HCT116 (cell line): Measurements from ENCODE around the gene GMEB2. TPM values are rescaled to one million over a fixed set of nuclear protein-coding genes. Genes with fewer than 3 reads are reported as not detected.
A peak's percentile ranks its signal among the peaks of the same experiment; 100 is the strongest.

Experiments
- ATAC-seq: fragments of 200-7000 bp; cut with Tn5 transposase; 2 replicates; pipeline ENCODE4 v1.9.1; 2020; ENCODE audit warnings: mild to moderate bottlenecking, moderate library complexity
- BruUV-seq: library from RNA; stranded (reverse); fragments of 400-500 nt; replicated peaks from 2 replicates; lab custom pipeline; 2021; lab: Mats Ljungman, UMichigan
- CTCF ChIA-PET: fragments of 300-600 bp; sonication (Branson Sonifier 250); formaldehyde crosslinking; loops from one replicate; lab custom pipeline; 2021; ENCODE audit warnings: antibody characterized with exemption; lab: Charles Lee
- POLR2A ChIA-PET: fragments of 300-600, 350-600 bp; sonication (Branson Sonifier 250); formaldehyde crosslinking; loops from one replicate; lab custom pipeline; 2021; ENCODE audit warnings: antibody characterized with exemption; lab: Charles Lee
- RAD21 ChIA-PET, 2 experiments: fragments of 300-600 bp; sonication (Branson Sonifier 250); formaldehyde crosslinking; loops; one replicate each; lab custom pipeline; 2023; ENCODE audit warnings: low total read pairs in 2 of 2; ENCODE audit not compliant: uncharacterized antibody in 2 of 2, unreplicated experiment in 2 of 2, low non-redundant PET in 1 of 2; lab: Charles Lee
- DNase-seq: peaks from one replicate; pipeline ENCODE4 v3.0.0-alpha.2; 2010; ENCODE audit warnings: low read depth, low spot score
- H2AFZ ChIP-seq: fragments of 200-600 bp; shearing (Covaris generic), sonication (generic); 2 replicates; pipeline ENCODE4 v1.6.1; 2017; ENCODE audit warnings: low read depth, mixed run types, mixed read lengths, antibody characterized with exemption, low read length; ENCODE audit not compliant: poor library complexity, severe bottlenecking
- H3K27ac ChIP-seq: 2 replicates; pipeline ENCODE4 v1.5.1; 2012; ENCODE audit warnings: low read depth, low read length
- H3K27me3 ChIP-seq: fragments of 200-600 bp; sonication (generic); 2 replicates; pipeline ENCODE4 v1.6.1; 2016; ENCODE audit warnings: mixed run types, low read length, mixed read lengths; ENCODE audit not compliant: insufficient read depth
- H3K36me3 ChIP-seq, 2 experiments: fragments of 200-500 bp in 1 of 2; fragments of 200-600 bp in 1 of 2; sonication (Bioruptor generic) in 1 of 2; sonication (generic) in 1 of 2; 2 replicates each; pipeline versions ENCODE4 v1.5.1 to v1.6.1; 2014 to 2016; ENCODE audit warnings: low read length in 2 of 2, inconsistent platforms in 1 of 2, mixed read lengths in 1 of 2, mixed run types in 1 of 2; ENCODE audit not compliant: insufficient read depth in 2 of 2, control insufficient read depth in 1 of 2
- H3K4me1 ChIP-seq, 2 experiments: fragments of 200-600 bp in 1 of 2; sonication (generic) in 1 of 2; 2 replicates each; pipeline versions ENCODE4 v1.5.1 to v1.6.1; 2012 to 2017; ENCODE audit warnings: low read length in 2 of 2, inconsistent platforms in 1 of 2, mild to moderate bottlenecking in 1 of 2, mixed read lengths in 1 of 2, mixed run types in 1 of 2, moderate library complexity in 1 of 2; ENCODE audit not compliant: insufficient read depth in 2 of 2, control insufficient read depth in 1 of 2
- H3K4me2 ChIP-seq: fragments of 200-600 bp; sonication (generic); 2 replicates; pipeline ENCODE4 v1.6.1; 2017; ENCODE audit warnings: mixed run types, low read length, mixed read lengths
- H3K4me3 ChIP-seq, 2 experiments: fragments of 200-600 bp in 1 of 2; sonication (generic) in 1 of 2; replicated peaks in 1 of 2; 2 replicates each; pipeline ENCODE4 v1.5.1; 2011 to 2016; ENCODE audit warnings: low read length in 2 of 2, control low read depth in 1 of 2, low read depth in 1 of 2, mild to moderate bottlenecking in 1 of 2, mixed read lengths in 1 of 2, mixed run types in 1 of 2
- H3K79me2 ChIP-seq: fragments of 200-600 bp; sonication (generic); 2 replicates; pipeline ENCODE4 v1.6.1; 2017; ENCODE audit warnings: mild to moderate bottlenecking, mixed run types, low read length, moderate library complexity, mixed read lengths; ENCODE audit not compliant: insufficient read depth
- H3K9ac ChIP-seq: fragments of 200-600 bp; sonication (generic); 2 replicates; pipeline ENCODE4 v1.6.1; 2016; ENCODE audit warnings: low read length, mixed read lengths
- H3K9me2 ChIP-seq: fragments of 200-600 bp; sonication (generic), shearing (Covaris generic); 2 replicates; pipeline ENCODE4 v1.6.1; 2017; ENCODE audit warnings: mixed run types, mild to moderate bottlenecking, moderate library complexity; ENCODE audit not compliant: insufficient read depth
- H3K9me3 ChIP-seq, 2 experiments: fragments of 200-500 bp in 1 of 2; fragments of 200-600 bp in 1 of 2; sonication (Bioruptor generic) in 1 of 2; sonication (generic) in 1 of 2; 2 replicates each; pipeline ENCODE4 v1.6.1; 2014 to 2017; ENCODE audit warnings: low read length in 2 of 2, mixed read lengths in 2 of 2, inconsistent platforms in 1 of 2, low read depth in 1 of 2, mild to moderate bottlenecking in 1 of 2, mixed run types in 1 of 2, moderate library complexity in 1 of 2; ENCODE audit not compliant: control insufficient read depth in 1 of 2, insufficient read depth in 1 of 2
- H4K20me1 ChIP-seq: fragments of 200-600 bp; sonication (generic), shearing (Covaris generic); 2 replicates; pipeline ENCODE4 v1.6.1; 2017; ENCODE audit warnings: mixed run types, mild to moderate bottlenecking, moderate library complexity; ENCODE audit not compliant: insufficient read depth
- ATF3 ChIP-seq: IDR thresholded peaks from 2 replicates; pipeline ENCODE4 v1.6.1; 2012
- CBX3 ChIP-seq: IDR thresholded peaks from 2 replicates; pipeline ENCODE4 v1.6.1; 2012; ENCODE audit warnings: low read depth
- CEBPB ChIP-seq: IDR thresholded peaks from 2 replicates; pipeline ENCODE4 v1.6.1; 2012; ENCODE audit warnings: low read depth
- CTCF ChIP-seq, 3 experiments: fragments of 200-600 bp in 1 of 3; sonication (generic) in 1 of 3; IDR thresholded peaks in 2 of 3; conservative IDR thresholded peaks in 1 of 3; 2 replicates each; pipeline ENCODE4 v1.5.1; 2012 to 2017; ENCODE audit warnings: low read depth in 2 of 3, low read length in 2 of 3, antibody characterized with exemption in 1 of 3, borderline replicate concordance in 1 of 3, control low read depth in 1 of 3, mild to moderate bottlenecking in 1 of 3, mixed read lengths in 1 of 3, mixed run types in 1 of 3, moderate library complexity in 1 of 3; ENCODE audit not compliant: insufficient read depth in 1 of 3
- EGR1 ChIP-seq: IDR thresholded peaks from 2 replicates; pipeline ENCODE4 v1.6.1; 2012; ENCODE audit warnings: low read depth
- ELF1 ChIP-seq: IDR thresholded peaks from 2 replicates; pipeline ENCODE4 v1.6.1; 2012; ENCODE audit warnings: low read depth, borderline replicate concordance
- EZH2 ChIP-seq: fragments of 200-600 bp; sonication (generic); IDR thresholded peaks from 2 replicates; pipeline ENCODE4 v1.6.1; 2017; ENCODE audit warnings: antibody characterized with exemption, mixed run types
- EZH2phosphoT487 ChIP-seq: fragments of 200-600 bp; IDR thresholded peaks from 2 replicates; pipeline ENCODE4 v1.6.1; 2018; ENCODE audit warnings: antibody characterized with exemption, borderline replicate concordance
- FOSL1 ChIP-seq: IDR thresholded peaks from 2 replicates; pipeline ENCODE4 v1.6.1; 2012; ENCODE audit warnings: low read depth
- JUND ChIP-seq: IDR thresholded peaks from 2 replicates; pipeline ENCODE4 v1.6.1; 2012
- POLR2A ChIP-seq: IDR thresholded peaks from 2 replicates; pipeline ENCODE4 v1.7.0; 2011; ENCODE audit warnings: borderline replicate concordance; ENCODE audit not compliant: insufficient read depth, insufficient read length; ENCODE audit errors: extremely low read depth
- RAD21 ChIP-seq: IDR thresholded peaks from 2 replicates; pipeline ENCODE4 v1.6.1; 2012; ENCODE audit warnings: low read depth, mild to moderate bottlenecking
- REST ChIP-seq: IDR thresholded peaks from 2 replicates; pipeline ENCODE4 v1.6.1; 2012; ENCODE audit warnings: low read depth
- SIN3A ChIP-seq: IDR thresholded peaks from 2 replicates; pipeline ENCODE4 v1.6.1; 2012; ENCODE audit warnings: low read depth
- SRF ChIP-seq: IDR thresholded peaks from 2 replicates; pipeline ENCODE4 v1.6.1; 2012; ENCODE audit warnings: low read depth
- TCF7L2 ChIP-seq: IDR thresholded peaks from 2 replicates; pipeline ENCODE4 v1.7.0; 2011; ENCODE audit warnings: borderline replicate concordance, inconsistent platforms; ENCODE audit not compliant: insufficient read depth, insufficient read length; ENCODE audit errors: extremely low read depth
- YY1 ChIP-seq: IDR thresholded peaks from 2 replicates; pipeline ENCODE4 v1.6.1; 2011; ENCODE audit warnings: low read length, low read depth, moderate library complexity, mild to moderate bottlenecking; ENCODE audit not compliant: insufficient replicate concordance; ENCODE audit errors: extremely low read depth
- ZFX ChIP-seq: fragments of 450-650 bp; IDR thresholded peaks from 2 replicates; pipeline ENCODE4 v1.6.1; 2017
- ZNF274 ChIP-seq: fragments of 200-500 bp; sonication (Bioruptor generic); IDR thresholded peaks from 2 replicates; pipeline ENCODE4 v1.6.1; 2014; ENCODE audit warnings: mild to moderate bottlenecking, low read depth, low read length, inconsistent platforms
- intact Hi-C: fragments of 100-400 bp; cut with micrococcal nuclease; formaldehyde crosslinking; loops from 2 replicates; pipeline ENCODE4 v1.10.0; 2022
- total RNA-seq: library from RNA; stranded (reverse); gene quantifications from one replicate; pipeline ENCODE4 v1.2.1, GENCODE V29; 2021; ENCODE audit not compliant: unreplicated experiment

Gene GMEB2
- total RNA-seq, 1 experiment from 2014 or later: 13.9 TPM

GRCh38 chr20:63628246-63628975, 1.5 kb upstream of the GMEB2 start (continued):
- peak; percentile 11 for TF ChIP-seq TCF7L2
- no peak for TF ChIP-seq EZH2
- no peak for TF ChIP-seq ZNF274
- TF ChIP-seq ELF1: no peak; the same call in 1 of the 2 replicates
- TF ChIP-seq SRF: peak; percentile 54; the same call in 1 of the 2 replicates
- TF ChIP-seq, all 23 proteins: peak for 12

DNA sequence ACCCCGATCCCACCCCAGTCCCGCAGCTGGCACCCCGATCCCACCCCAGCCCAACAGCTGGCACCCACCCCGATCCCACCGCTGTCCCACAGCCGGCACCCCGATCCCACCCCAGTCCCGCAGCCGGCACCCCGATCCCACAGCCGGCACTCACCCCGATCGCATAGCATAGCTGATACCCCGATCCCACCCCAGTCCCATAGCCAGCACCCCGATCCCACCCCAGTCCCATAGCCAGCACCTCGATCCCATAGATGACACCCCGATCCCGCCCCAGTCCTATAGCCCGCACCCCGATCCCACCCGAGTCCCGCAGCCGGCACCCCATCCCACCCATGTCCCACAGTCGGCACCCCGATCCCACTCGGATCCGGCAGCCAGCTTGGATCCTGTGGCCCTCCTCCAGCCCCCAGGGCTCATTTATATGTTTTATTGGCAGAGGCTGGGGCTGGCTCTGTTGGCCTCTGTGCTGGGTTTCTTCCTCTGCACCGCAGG, 897 bp upstream of the GMEB2 start:
- H4K20me1 ChIP-seq: no peaks in the 10 kb centered on the region
- no TSS peak for BruUV-seq
- ChIA-PET POLR2A (interaction anchor here (1.3 kb wide), 1 partner anchor 15 kb away, joined by 6 read pairs; no protein-coding TSS in a partner anchor), RAD21 (interaction anchor here in 1 of 2 experiments (0.7 kb wide), 2 partner anchors 55 to 86 kb away, joined by 4 read pairs; no protein-coding TSS in a partner anchor), CTCF (interaction anchor here (1.0 kb wide), 1 partner anchor 14 kb away, joined by 6 read pairs; no protein-coding TSS in a partner anchor)
- TF ChIP-seq ZNF274 (no peak), CBX3 (no peak), RAD21 (no peak), JUND (no peak), CEBPB (no peak), POLR2A (no peak), REST (no peak), SIN3A (no peak), CTCF (IDR thresholded peaks at IDR 0.05 in 2 of 3, conservative IDR thresholded peaks at IDR 0.05 in 1 of 3; ENCODE audit: borderline replicate concordance in 1 of 3, insufficient read depth in 1 of 3, low read depth in 2 of 3, low read length in 2 of 3) (no peak), ZFX (no peak), ELF1 (no peak), YY1 (no peak), EGR1 (no peak), EZH2phosphoT487 (no peak), FOSL1 (no peak), ATF3 (no peak)
- peak overlapping the region; percentile 97 for H3K4me2 ChIP-seq
- no peaks in the 10 kb centered on the region for H3K9me3 ChIP-seq
- H3K36me3 ChIP-seq: 0 out of 4 replicates have a peak, but pooled peaks cover 2 to 3% of the 10 kb centered on the region in 2 experiments
- H3K27me3 ChIP-seq: no peaks in the 10 kb centered on the region
- intact Hi-C loops: loop anchor here (1.0 to 10.0 kb wide), 4 partner anchors 31 to 90 kb away; partner anchors contain the start of genes HELZ2, PTK6 and RTEL1
- no peaks in the 10 kb centered on the region for H3K9me2 ChIP-seq
- ATAC-seq (peak; percentile 25), DNase-seq (no peak)
- H3K4me3 ChIP-seq: peak overlapping the region; percentile 88 to 96
- peaks cover 8 to 22% of the 10 kb centered on the region in 2 experiments for H3K4me1 ChIP-seq
- H3K79me2 ChIP-seq: peaks cover 43% of the 10 kb centered on the region
- peak overlapping the region; percentile 98 for H3K27ac ChIP-seq
- no peak overlapping the region for H2AFZ ChIP-seq
- H3K9ac ChIP-seq: peak overlapping the region; percentile 95
